Measurements from ENCODE around the gene PDE6A.

Gene PDE6A

DNA sequence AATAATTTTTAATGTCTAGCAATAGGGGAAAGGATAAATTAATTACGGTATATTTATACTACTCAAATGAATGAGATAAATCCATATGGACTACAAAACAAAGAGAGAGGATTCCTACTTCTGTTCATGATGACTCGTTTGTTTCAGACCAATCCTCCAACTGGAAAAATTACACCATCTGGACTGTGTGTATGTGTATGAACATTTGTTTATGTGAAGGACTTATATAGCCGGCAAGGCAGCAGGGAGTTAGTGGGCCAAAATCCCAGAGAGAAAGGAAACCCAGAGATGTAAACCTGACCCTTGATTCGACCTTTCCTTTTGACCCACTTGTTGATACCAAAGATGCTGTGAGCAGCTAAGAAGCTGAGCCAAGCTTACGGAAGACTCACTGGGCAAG lies 20.1 kb downstream of the PDE6A start:
- no peak for DNase-seq

DNA sequence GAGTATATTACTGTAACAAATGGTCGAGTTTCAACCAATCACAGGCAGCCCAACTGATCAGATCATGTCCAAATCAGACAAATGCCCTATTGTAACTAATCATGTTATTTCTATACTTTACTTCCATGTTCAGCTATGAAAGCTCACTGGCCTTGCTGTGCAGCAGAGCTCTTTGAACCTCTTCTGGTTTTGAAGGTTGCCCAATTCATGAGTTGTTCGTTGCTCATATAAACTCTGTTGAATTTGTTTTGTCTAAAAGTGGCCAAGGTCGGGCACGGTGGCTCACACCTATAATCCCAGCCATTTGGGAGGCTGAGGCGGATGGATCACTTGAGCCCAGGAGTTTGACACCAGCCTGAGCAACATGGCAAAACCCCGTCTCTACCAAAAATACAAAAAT lies 21.6 kb downstream of the PDE6A start:
- no peak for DNase-seq

DNA sequence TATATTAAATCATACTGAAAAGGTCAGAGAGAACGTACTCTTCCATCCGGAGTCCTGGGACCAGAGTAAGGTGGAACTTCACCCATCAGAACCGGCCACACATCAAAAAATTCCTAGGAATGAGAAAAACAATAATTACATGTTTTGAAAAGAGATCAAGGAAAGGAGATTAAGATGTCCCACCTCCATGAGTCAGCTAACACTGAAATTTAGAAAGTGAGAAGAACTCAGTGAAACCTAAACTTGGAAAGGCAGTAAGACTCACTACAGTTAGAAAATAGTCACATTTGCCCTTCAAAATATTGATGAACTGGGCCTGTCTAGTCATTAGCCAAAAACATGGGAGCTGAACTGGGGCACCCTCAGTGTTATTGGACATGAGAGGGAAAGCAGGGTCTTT lies 23.0 kb downstream of the PDE6A start:
- no peak for DNase-seq

DNA sequence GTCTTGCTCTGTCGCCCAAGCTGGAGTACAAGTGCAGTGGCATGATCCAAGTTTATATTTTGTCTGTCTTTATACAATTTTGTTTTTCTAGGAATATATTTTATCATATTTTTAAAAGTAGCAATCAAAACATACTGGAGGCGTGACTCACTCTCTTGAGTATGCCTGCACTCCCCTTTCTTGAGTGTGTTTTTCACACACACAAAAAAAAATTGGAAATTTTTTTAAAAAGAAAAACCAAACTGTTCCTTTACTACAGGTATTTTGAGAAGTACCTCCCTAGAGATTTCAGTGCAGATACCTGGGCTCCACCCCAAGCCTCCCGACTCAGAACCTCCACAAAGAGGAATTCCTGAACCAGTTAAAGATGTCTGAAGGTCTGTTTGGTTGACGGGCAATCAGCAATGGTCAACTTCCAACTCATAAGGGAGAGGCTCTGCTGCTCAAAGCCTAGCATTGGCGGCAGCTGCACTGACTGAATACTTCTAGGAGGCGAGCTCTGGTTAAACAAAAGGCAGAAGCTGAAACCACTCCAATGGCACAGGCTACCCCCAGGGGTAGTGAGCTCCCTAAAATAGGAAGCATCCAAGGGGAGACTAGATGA lies 27.4 kb downstream of the PDE6A start:
- no peak for DNase-seq

DNA sequence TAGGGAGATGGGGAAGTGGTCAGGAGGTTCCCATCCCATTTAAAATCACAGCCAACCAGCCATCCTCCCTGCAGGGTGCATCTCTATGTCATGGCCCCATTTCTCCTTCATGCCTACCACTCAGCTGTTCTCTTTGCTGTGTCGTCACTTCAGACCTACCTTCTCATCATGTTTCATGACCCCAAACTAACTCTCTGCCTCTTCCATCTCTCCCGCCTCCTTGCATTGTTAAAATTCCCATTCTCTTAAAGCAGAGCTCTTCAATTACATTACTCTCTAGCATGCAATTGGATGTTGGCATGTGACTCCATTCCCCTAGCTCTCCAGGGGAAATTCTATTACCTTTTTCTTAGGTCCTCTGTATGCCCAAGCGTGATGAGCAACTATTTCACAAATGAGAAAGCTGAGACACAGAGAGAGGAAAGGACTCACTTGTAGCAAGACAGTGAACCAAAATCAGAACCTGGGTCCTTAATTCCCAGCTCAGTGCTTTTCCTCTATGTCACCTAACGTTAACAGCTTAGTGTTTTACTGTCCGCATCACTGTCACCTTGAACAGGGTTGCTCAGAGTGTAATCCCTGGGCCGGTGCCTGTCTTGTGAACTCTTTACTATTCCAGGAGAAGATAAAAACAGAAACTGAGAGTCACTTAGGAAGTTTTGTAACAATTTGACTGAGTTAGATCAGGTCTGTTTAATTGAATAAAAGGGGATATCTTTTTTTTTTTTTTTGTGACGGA lies 28.1 kb downstream of the PDE6A start:
- no peak for DNase-seq

DNA sequence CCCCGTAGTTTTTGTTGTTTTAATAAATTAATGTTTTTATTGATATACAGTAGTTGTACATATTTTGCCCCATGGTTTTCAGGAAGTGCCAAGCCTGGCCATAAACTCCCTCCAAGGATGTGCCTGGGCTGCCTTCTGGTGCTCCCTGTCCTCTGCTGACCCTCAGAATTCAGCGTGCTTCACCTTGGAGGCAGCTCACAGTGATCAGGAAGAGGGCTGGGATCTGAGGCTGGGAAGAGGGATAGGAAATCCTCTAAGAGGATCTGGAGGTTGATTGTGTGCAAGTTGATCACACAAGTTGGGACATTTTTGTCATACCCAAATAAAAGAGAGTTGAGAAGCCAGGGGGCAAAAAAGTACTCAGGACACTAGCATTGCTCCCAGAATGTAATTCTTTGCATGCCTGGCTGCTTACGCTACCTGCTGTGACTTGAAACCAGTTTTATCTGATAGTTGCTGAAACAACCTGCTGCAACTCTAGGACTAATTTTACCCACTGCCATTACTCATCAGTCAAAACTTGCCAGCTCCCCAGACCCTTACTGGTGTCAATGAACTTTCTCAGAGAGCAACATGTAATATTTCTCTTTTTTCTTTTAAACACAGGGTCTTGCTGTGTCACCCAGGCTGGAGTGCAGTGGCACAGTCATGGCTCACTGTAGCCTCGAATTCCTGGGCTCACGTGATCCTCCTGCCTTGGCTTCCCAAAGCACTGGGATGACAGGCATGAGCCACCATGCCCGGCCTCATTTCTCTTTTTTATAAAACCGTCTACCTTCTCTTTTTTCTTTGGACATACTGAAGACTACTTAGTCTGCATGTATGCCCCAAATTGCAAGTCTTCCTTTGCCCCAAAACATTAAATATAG lies 29.0 kb downstream of the PDE6A start:
- DNase-seq = no peak

DNA sequence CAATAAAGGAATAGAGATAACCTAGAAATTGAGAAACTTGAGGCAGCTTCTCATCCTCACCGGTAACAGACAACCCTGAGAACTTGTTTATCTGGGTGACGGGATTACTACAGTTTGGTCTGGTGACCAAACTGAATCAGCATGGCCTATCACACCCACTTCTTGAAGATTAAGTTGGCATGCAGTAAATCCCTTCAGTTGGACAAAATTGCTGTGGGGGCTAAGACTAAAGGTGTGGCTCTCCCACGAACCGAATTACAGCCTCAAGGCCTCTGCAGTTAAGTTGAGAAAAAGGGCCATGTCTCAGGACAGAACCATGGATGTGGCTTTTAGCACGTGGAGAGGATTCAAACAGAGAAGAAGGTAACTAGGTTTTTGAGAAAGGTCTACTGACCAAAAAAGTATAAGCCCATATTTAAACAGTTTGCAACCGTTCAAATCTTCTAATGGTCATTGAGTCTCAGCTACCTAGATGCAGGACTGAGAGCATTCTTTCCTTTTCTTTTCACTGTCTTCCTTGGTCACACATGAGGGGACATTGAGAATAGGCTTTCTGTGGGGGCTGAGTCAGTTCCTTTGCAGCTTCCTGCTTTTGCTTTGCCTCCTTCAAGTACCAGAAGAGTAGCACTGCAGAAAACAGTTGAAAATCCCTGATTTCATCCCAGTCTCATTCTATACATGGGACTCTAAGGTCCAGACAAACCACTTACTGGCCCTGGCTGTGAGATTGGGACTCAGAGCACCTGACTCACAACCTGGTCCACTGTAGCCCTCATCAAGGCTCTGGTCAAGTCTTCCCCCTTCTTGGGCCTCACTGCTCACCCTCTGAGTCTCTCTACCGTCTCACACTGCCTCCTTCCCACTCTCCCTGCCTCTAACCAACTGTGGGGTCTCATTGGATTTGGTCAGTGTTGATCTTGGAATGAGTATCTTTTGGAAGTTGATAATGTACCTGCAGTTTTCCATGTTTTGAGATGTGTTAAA lies 30.9 kb downstream of the PDE6A start:
- no peak for DNase-seq

DNA sequence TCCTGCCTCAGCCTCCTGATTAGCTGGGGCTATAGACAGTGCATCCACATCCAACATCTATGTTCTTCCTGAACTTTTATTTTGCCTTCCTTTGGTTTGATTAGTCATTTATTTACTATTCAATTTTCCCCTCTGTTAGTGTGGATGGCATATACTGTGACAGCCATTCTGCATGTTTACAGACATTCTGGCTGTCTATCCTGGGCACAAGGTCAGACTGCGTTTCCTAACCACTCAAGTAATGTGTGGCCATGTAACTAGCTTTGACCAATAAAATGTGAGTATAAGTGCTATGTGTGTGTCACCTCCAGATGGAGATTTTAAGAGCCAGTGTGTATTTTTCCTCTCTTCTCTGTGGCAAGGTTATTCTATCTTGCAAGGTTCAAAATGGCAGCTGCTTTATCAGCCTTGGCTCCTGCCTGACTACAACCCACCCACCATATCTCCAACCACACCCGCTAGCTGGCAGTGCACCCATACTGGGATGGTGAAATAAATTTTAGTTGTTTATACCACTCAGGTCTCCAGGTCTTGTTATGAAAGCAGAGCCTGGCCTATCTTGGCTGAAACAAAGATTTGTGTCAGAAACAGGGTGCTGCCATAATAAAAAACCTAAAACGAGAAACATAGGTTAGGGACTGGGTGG lies 32.2 kb downstream of the PDE6A start:
- DNase-seq = no peak

DNA sequence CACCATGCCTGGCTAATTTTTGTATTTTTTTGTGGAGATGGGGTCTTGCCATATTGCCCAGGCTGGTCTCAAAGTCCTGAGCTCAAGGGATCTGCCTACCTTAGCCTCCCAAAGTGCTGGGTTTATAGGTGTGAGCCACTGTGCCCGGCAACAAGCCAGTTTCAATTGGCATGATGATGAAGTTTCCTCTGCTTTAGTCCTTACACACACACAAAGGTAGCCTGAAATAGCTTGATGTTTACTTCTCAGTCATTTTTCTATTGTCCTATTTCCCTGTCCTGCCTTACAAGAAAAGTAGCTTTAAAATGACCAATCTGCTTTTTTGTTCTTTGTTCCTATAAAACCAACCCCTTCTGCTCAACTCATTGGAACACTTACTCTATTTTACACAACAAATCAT lies 33.6 kb downstream of the PDE6A start:
- no peak for DNase-seq

DNA sequence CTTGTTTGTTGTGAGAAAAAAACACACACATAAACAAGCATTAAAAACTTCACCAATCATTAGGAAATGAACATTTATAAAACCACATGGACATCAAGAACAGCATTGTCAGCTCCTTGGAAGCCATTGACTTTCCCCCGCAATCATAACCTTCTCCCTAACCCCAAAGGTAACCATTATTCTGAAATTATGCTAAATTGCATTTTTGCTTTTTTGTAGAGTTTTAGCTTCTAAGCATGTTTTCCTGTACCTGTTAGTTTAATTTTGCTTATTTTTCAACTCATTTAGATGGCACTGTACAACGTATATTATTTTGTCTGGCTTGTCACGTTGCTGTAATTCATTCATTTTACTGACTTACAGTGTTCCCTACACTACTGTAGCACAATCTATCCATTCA lies 36.8 kb downstream of the PDE6A start:
- no peak for DNase-seq

DNA sequence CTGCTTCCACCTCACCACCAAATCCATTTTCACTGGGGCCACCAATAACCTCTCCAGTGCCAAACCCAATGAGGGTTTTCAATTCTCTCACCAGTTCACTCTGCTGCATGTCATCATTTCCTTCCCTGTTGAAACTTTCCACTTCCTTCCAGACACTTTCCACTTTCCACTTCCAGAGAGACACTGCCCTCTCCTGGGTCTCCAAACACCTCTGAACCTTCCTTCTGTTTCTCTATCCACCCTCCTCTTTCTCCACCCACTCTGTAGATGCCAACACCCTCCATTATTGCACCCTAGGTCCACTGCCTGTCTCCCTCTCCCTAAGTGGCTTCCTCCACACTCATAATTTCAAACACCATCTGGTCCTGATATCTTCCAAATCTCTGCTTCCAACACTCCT lies 39.6 kb downstream of the PDE6A start:
- DNase-seq = no peak

DNA sequence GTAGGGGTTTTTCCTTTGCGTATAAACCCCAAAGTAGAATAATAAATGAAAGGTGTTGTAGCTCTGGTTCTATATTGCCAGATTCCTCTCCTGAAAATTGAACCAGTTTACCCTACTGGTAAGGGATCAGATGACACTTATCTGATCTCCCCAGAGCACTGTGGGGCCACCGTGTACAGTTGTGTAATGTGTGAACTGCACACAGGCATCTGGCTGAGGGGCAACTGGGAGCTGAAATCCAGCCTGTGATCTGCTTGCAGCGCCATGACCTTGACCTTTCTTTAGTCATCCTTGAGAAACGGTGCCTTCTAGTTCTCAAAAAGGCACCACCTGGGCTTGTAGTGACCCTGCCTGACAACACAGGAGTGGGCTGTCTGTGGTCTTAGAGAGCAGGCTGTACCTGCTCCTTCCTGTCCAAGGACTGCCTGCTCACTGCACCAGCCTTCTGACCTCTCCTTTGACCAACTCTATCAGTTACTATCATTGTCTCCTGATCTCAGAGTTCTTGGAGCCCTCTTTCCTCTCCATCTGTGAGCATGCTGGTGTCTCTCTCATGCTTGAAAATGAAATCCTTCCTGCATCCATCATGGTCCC lies 40.2 kb downstream of the PDE6A start:
- DNase-seq = no peak

DNA sequence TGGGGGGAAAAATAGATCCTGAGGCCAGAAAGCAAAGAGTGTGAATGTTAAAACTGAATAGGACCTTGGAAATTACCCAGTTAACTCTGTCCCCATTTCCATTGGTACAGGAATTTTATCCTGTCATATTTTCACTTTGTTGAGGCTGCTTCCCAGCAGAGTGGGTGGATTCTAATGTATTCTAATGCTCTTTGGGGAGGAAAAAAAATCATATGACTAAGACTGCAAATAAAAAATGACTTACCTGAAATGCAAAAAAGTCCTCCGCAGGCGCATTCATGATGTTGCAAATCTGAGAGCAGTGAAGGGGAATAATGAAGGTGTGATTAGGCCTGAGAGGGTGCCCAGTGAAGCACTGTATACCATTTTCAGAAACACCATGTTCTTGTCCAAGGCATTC lies 41.2 kb downstream of the PDE6A start:
- DNase-seq = no peak

DNA sequence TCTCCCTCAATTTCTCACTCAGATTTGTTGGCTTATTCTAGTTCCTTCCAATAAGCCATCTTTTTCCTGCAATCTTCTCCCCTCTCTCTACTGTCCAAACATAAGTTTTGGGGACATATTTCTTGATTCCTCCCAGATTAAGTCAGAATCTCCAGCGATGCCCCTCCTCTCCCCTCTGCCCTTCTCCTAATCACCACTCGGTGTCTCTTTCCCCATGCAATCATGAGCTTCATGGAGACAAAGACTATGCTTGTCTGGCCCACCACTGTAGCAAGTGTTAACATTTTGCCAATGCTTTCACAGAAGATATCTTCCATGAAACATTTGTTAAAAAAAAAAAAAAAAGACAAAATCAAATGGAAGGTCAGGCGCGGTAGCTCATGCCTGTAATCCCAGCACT lies 42.4 kb downstream of the PDE6A start:
- DNase-seq = no peak

DNA sequence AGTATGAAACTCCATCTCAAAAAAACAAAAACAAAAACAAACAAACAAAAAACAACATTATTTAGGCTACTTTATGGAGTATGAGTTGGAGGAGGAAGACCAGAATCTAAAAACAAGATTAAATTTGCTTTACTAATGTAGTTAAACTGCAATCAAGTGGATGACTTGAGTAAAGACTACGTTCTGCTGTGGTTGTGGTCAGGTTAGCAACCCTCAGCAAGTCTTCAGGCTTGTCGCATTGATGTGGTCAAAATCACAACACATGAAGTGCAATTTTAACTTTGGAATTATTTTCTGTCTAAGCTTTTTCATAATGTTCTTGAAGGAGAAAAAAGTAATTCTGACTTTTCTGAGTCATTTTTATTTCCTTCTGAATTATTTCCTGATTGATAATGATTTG lies 43.1 kb downstream of the PDE6A start:
- no peak for DNase-seq

DNA sequence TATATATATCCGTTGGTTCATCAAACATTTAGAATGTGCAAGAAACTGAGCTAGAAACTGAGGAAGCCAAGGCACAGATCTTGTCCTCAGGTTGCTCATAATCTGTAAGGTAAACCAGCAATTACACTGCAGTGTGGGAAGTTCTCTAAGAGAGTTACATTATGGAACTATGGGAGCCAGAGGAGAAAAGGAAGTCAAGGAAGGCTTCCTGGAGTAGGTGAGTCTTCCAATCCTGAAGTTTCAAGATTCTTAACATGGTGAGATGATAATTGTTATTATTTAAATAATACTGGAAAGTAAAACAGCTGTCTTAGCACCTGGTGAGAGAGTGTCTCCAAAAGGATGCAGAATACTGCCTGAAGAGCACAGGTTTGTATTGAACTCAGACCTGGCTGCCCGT lies 44.2 kb downstream of the PDE6A start:
- DNase-seq = no peak

DNA sequence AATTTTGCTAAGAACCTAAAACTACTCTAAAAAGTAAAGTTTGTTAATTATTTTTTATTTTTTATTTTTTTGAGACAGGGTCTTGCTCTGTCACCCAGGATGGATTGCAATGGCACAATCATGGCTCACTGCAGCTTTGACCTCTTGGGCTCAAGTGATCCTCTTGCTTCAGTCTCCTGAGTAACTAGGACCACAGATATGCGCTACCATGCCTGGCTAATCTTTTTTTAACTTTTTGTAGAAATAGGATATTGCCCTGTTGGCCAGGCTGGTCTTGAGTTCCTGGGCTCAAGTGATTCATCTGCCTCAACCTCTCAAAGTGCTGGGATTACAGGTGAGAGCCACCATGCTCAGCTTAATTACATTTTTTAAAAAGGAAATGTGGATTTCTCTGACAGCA lies 45.8 kb downstream of the PDE6A start:
- no peak for DNase-seq

DNA sequence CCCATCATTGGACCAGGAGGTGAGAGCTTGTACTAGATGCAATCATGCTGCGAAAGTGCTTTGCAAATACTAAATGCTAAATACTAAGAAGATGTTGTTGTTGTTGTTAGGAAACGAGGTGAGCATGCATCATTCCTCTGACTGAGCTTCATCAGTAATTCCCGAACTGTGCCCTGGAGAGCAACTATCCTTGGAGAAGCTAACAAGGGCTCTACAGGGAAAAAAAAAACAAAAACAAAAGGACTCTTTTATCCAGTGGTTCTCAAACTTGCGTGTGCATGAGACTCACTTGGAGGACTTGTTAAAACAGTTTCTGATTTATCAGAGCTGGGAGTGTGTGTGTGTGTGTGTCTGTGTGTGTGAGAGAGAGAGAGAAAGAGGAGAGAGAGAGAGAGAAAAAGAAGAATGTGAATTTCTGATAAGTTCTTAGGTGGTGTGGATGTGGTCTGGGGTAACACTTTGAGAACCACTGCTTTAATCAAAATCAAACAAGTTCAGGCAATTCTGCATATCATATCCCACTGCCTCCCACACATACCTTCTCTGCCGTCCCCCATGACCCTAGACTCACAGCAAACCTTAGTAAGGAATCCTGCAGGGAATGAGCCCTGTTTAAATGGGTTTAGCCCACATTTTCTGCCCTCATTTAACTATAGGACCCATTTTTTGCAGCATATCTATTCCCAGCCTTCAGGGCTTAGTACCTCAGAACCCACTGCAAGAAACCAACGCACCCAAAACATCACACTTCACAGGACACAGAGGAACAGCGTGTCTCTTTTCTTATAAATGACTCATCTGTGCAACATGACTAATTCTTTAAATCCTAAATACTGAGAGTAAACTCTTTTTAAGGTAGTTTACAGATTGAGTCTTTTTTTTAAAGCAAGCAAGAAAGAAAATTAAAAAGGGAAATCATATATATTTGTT lies 48.9 kb downstream of the PDE6A start:
- DNase-seq = no peak

DNA sequence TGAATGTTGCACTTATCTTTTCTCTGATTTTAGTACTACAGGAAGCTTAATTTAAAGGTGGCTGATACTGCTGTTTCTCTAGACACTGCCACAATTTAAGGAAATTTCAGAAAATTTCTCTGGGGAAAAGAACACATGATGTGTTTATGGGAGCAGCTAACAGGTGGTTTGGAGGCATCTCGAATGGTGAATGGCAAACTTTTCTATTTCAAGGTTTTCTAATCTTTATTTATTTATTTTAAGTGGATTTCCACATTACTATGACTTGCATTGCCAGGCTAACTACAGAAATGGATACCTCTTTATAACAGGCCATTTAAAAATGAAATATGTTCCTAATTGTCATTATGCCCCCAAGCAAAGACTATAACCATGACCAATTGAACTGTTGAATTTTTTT lies 50.4 kb downstream of the PDE6A start:
- DNase-seq = no peak

DNA sequence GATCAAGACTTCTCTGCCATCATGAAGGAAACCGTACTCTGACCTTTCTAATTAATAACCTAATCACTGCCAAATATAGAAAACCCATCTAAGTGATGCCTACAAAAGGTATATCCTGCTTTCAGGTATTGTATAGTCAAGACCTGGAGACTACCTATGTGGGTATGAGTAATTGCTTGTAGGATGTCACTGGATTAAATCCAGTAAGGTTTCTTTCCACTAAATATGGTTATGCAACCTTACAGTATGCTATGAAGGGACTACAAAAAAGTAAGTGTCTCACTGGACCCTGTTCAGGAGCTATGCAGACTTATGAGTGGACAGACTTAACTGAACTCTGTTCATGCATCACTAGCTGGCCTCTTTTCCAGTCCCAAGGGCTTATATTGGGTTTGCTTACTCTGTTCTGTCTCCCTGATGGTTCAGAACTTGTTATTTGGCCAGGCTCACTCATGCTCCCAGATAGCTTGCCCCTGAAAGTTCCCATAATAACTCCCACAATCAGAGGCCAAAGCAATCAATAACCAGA lies 51.1 kb downstream of the PDE6A start:
- no peak for DNase-seq

Data from left hindlimb (tissue), 1 donor.